Right lobe of liver (tissue), 6 donors: ENCODE data around the gene REEP2. TPM values are rescaled to one million over a fixed set of nuclear protein-coding genes. Genes with fewer than 3 reads are reported as not detected.
A peak's percentile ranks its signal among the peaks of the same experiment; 100 is the strongest.

ENCODE experiments used
- ATAC-seq, 4 donors: fragments of 200-7000 bp; cut with Tn5 transposase; one replicate each; pipeline ENCODE4 v1.9.1; 2020; ENCODE audit warnings: mild to moderate bottlenecking in 4 of 4, moderate library complexity in 4 of 4
- DNase-seq, 3 donors: peaks; one replicate each; pipeline ENCODE4 v3.0.0-alpha.2; 2020
- H3K27ac ChIP-seq, 3 donors: fragments of 200-600 bp; one replicate each; pipeline ENCODE4 v1.8.0; 2022
- H3K27me3 ChIP-seq, 2 donors: fragments of 200-600 bp; one replicate each; pipeline ENCODE4 v1.8.0; 2022
- H3K36me3 ChIP-seq, 4 donors: fragments of 200-600 bp; sonication (generic) in 1 of 4; one replicate each; pipeline versions ENCODE4 v1.5.1 to v1.8.0; 2017 to 2022; ENCODE audit warnings: control low read depth in 1 of 4
- H3K4me1 ChIP-seq, 4 donors: fragments of 200-600 bp; sonication (generic) in 1 of 4; one replicate each; pipeline versions ENCODE4 v1.5.1 to v1.8.0; 2017 to 2022; ENCODE audit warnings: control low read depth in 1 of 4
- H3K4me3 ChIP-seq, 3 donors: fragments of 200-600 bp; one replicate each; pipeline ENCODE4 v1.8.0; 2022
- H3K9me3 ChIP-seq, 4 donors: fragments of 200-600 bp; sonication (generic) in 1 of 4; one replicate each; pipeline versions ENCODE4 v1.5.1 to v1.8.0; 2017 to 2022; ENCODE audit warnings: control low read depth in 1 of 4
- POLR2A ChIP-seq: fragments of 450-650 bp; IDR thresholded peaks from one replicate; pipeline ENCODE4 v1.6.1; 2017; ENCODE audit warnings: antibody characterized with exemption, mild to moderate bottlenecking
- WGBS: methylation state at CpG from one replicate; pipeline ENCODE4 v1.1.6; 2018; ENCODE audit warnings: low coverage, low lambda C conversion rate; ENCODE audit not compliant: insufficient coverage; ENCODE audit errors: missing lambda C conversion rate; 5-methylcytosine and 5-hydroxymethylcytosine counted together
- intact Hi-C, 2 donors: fragments of 100-400 bp; cut with DNase I; formaldehyde crosslinking; loops; one replicate each; pipeline versions ENCODE4 v1.11.2 to v1.14.1; 2022
- total RNA-seq, 6 experiments: library from RNA; depleted of rRNA in 2 of 6; stranded (reverse); fragments of >200 nt in 2 of 6; fragmentation: NEBNext Ultra II Directional in 3 of 6; extraction: Animal tissue kit (Norgen Biotek cat#: 25700) in 3 of 6; gene quantifications; one replicate each; pipeline versions ENCODE4 v1.1.0 to v1.2.4, GENCODE V29; 2016 to 2023
- TF ChIP-seq, protein P1 (sequence below), 4 donors: fragments of 200-600 bp in 3 of 4; fragments of 450-650 bp in 1 of 4; IDR thresholded peaks; one replicate each; pipeline versions ENCODE4 v1.5.1 to v1.8.0; 2016 to 2022; ENCODE audit warnings: antibody characterized with exemption in 4 of 4, mild to moderate bottlenecking in 2 of 4
- donor health status: DM: no; HTN: yes; CAD: no.
- donor health status: DM: no; HTN: no; CAD: no.
- donor health status: DM: no; HTN: no; CAD: no.
- donor health status: DM: no; HTN: yes; CAD: no.
- donor health status: DM: no; HTN: yes; CAD: no.

The REEP2 gene
- total RNA-seq, 6 experiments from 2014 or later: not detected

DNA sequence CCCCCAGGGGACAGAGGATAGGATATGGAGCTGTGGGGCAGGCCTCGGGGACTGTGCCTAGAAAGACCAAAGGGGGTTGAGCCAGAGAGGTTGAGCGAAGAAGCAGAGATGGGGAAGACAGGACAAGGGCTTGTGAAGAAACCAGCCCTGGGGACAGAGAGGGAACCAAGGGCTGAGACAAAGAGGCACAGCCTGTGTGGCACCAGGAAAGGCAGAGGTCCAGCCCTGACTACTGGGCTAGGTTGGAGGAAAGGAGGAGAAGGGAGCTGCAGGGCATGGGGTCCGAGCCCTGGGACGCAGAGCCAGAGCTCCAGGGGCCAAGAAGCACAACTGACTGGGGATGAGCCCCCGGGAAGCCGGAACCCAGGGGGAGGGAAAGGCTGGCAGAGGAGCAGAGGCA, 9.2 kb downstream of the REEP2 start:
- no peaks in the 10 kb centered on the region for H3K36me3 ChIP-seq
- 77% methylated on average over 6 of the region's 6 CpGs for WGBS
- no peak overlapping the region for H3K4me3 ChIP-seq
- intact Hi-C loops: loop anchor here in 1 of 2 donors (10.0 kb wide), 1 partner anchor 107 kb away; no protein-coding TSS in a partner anchor
- no peak overlapping the region for H3K27ac ChIP-seq
- DNase-seq (no peak), ATAC-seq (no peak)
- TF ChIP-seq, protein P1, sequence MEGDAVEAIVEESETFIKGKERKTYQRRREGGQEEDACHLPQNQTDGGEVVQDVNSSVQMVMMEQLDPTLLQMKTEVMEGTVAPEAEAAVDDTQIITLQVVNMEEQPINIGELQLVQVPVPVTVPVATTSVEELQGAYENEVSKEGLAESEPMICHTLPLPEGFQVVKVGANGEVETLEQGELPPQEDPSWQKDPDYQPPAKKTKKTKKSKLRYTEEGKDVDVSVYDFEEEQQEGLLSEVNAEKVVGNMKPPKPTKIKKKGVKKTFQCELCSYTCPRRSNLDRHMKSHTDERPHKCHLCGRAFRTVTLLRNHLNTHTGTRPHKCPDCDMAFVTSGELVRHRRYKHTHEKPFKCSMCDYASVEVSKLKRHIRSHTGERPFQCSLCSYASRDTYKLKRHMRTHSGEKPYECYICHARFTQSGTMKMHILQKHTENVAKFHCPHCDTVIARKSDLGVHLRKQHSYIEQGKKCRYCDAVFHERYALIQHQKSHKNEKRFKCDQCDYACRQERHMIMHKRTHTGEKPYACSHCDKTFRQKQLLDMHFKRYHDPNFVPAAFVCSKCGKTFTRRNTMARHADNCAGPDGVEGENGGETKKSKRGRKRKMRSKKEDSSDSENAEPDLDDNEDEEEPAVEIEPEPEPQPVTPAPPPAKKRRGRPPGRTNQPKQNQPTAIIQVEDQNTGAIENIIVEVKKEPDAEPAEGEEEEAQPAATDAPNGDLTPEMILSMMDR (IDR thresholded peaks at IDR 0.05): no peak
- no peak for TF ChIP-seq POLR2A
- H3K4me1 ChIP-seq: peaks cover 0 to 6% (median 0%) of the 10 kb centered on the region in 4 donors
- no peaks in the 10 kb centered on the region for H3K9me3 ChIP-seq
- H3K27me3 ChIP-seq: no peaks in the 10 kb centered on the region

DNA sequence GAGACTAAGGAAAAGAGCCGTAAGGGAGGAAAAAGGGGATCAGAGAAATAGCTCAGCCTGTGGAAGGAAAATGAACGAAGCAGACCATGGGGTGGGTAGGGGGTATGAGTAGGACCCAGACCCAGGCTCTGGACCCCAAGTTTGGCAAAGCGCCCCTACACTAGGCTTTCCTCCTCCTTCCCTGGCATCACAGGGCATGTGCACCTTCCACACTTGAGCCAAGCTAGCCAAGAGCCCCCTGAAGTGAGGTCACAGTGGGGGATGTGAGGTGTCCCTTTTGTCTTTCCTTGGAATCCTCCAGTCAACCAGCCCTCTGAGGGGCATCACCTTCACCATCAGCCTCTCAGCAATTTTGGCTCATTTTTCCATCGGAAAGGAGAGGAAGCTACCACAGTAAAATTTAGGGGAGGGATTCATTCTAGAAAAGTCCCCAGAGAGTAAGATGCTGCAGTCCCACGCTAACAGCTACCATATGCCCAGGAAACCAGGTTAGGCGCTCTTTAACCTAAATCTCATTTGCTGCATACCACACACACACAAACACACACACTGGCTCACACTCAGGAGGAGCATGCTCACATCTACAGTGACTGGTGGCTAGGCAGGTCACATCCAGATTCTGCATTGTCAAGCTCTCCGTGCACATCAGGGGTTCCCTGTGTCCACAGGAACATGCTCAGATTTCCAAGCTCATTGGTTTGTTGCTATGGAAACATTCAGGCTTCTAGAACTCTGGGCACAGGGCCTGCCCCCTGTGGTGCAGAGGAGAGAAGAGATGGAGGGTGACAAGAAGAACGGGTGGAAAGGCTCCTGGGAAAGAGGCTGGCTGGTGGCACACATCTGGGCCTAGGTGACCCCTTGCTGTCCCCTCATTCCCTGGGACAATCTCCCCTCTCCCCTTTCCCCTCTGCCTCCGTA, 9.9 kb downstream of the REEP2 start:
- Histone ChIP-seq H3K4me3 (no peak overlapping the region), H3K27ac (no peak overlapping the region), H3K27me3 (no peaks in the 10 kb centered on the region), H3K36me3 (no peaks in the 10 kb centered on the region), H3K4me1 (peaks cover 0 to 6% (median 0%) of the 10 kb centered on the region in 4 donors), H3K9me3 (no peaks in the 10 kb centered on the region)
- 64% methylated on average over 6 of the region's 9 CpGs for WGBS
- DNase-seq: no peak
- intact Hi-C loops: loop anchor here in 1 of 2 donors (10.0 kb wide), 1 partner anchor 106 kb away; no protein-coding TSS in a partner anchor
- no peak for TF ChIP-seq POLR2A
- TF ChIP-seq, protein P1 (IDR thresholded peaks at IDR 0.05): no peak
- no peak for ATAC-seq

DNA sequence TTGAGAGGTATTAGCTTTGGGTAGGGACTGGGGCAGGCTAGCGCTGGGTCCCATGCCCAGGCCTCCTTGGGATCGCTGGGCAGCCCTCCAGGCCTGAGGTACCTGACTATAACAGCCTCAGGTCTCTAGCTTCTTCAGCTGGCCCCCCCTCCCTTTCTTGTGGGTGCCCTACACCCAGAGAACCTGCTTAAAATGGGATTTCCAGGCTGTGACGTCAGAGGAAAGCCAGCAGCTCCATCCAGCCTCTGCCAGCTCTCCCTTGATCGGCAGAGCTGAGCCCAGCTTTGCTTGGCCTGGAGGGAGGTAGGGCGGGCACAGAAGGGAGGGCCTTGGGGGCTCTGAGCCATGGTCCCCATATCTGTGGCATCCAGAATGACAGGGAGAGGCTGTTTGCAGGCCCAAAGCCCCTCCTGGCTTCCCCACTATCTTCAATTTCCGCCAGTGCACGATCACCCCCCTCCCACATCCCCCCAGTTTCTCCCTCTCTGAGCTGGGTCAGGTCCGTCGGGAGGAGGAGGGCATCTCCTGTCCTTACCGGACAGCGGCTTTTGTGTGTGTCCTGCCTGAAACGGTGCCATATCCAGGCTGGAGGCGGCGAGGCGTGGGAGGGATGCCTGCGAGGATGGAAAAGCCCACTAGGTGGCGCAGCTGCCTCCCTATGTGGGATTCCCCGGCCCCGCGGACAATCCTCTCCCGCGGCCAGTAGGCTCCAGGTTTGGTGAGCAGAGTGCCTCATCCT, 10.8 kb downstream of the REEP2 start:
- 27% methylated on average over 9 of the region's 22 CpGs for WGBS

DNA sequence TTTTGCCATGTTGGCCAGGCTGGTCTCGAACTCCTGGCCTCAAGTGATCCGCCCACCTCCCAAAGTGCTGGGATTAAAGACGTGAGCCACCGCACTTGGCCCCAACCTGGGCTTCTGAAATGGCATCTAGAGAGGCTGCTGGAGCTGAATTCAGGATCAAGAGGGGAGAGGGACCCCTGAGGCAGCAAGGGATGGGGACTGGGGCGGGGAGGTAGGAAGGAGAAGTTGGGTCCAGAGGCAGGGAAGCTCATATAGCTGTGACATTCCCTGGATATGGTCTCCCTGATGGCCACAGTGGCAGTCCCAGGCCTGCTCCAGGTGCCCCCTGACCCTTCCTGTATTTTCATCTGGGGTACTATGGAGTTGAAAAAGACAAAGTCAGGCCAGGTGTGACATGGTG, 12.1 kb downstream of the REEP2 start:
- Histone ChIP-seq H3K9me3 (no peaks in the 10 kb centered on the region), H3K36me3 (no peaks in the 10 kb centered on the region), H3K4me1 (peaks cover 0 to 6% (median 0%) of the 10 kb centered on the region in 4 donors), H3K4me3 (no peak overlapping the region), H3K27me3 (no peaks in the 10 kb centered on the region), H3K27ac (no peak overlapping the region)
- ATAC-seq (no peak), DNase-seq (no peak)
- TF ChIP-seq, protein P1 (IDR thresholded peaks at IDR 0.05): no peak
- TF ChIP-seq POLR2A: no peak
- intact Hi-C loops: loop anchor here (5.0 to 10.0 kb wide), 2 partner anchors 51 to 94 kb away; partner anchors contain the start of gene ETF1 (in 1 of the 2)
- 80% methylated on average over 2 of the region's 5 CpGs for WGBS

More for the DNA sequence above, 10.8 kb downstream of the REEP2 start:
- no peak overlapping the region for H3K4me3 ChIP-seq
- intact Hi-C loops: loop anchor here (5.0 to 10.0 kb wide), 3 partner anchors 53 to 105 kb away; partner anchors contain the start of gene ETF1 (in 1 of the 2)
- ATAC-seq (peak; percentile 96 to 99 (median 99)), DNase-seq (peak; percentile 90 to 91 (median 90))
- H3K36me3 ChIP-seq: no peaks in the 10 kb centered on the region
- H3K4me1 ChIP-seq: peaks cover 0 to 6% (median 0%) of the 10 kb centered on the region in 4 donors
- no peak overlapping the region for H3K27ac ChIP-seq
- TF ChIP-seq, protein P1 (IDR thresholded peaks at IDR 0.05): peak; percentile 94 to 97 (median 96)
- no peak for TF ChIP-seq POLR2A
- no peaks in the 10 kb centered on the region for H3K9me3 ChIP-seq
- no peaks in the 10 kb centered on the region for H3K27me3 ChIP-seq
